HCEC 1CT (cell line): Measurements from ENCODE around the gene JRKL.

ENCODE experiments used
- DNase-seq: peaks from one replicate; pipeline ENCODE4 v3.0.0-alpha.2; 2017

The JRKL gene

GRCh38 chr11:96389720-96390487 is at the start of gene JRKL, which contains the start of gene CCDC82:
Gene JRKL (plus strand): TSS chr11:96390013. CDS start chr11:96390650, 637 bp downstream.
Gene CCDC82 (minus strand): TSS chr11:96389912. CDS start chr11:96384747, 5,165 bp downstream.
- peak; percentile 94 for DNase-seq

- DNase-seq = no peak
Measured at GRCh38 chr11:96340555-96340885, 49.3 kb upstream of the JRKL start.

DNA sequence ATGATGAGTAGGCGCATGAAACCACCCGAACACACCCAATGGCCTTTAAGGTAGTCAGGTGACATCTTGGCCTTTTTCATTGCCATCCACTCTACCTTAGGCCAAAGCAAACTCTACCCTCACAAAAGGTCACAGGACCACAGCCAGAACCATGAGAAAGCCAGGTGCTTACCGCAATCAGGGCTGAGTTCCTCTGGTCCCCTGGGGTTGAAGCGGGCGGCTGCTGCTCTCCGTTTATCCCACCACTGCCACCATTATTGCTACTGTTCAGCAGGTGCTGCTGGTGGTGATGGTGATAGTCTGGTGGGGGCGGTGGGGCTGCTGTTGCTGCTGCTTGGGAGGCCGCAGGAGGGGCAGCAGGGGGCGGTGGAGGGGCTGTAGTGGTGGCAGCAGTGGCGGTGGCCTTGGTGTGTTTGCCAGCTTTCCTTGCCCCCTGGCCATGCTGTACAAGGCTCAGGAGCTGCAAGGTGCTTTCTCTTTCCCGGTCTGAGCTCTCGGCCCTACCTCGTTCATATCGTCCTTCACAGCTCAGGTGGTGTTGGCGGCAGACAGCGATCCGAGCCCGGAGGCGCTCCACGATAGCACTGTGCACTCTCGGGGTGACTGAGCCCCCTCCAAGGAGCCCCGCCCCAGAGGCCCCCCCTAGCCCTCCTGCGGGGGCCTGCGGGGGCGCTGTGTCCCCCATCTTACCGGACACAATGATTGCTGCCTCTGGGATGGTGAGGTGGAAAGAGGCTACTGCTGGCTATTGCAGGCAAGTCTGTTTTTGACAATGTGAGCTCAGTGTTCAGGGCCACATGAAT is 48.4 kb upstream of the JRKL start:
- DNase-seq = peak; percentile 68

GRCh38 chr11:96342014-96342960 is 47.5 kb upstream of the JRKL start:
- DNase-seq = no peak

- peak; percentile 95 for DNase-seq
Measured at GRCh38 chr11:96342961-96343711, 46.7 kb upstream of the JRKL start, which contains the start of gene MAML2. Gene MAML2 (minus strand): TSS chr11:96343195. CDS start chr11:96341895, 1,300 bp downstream.

DNA sequence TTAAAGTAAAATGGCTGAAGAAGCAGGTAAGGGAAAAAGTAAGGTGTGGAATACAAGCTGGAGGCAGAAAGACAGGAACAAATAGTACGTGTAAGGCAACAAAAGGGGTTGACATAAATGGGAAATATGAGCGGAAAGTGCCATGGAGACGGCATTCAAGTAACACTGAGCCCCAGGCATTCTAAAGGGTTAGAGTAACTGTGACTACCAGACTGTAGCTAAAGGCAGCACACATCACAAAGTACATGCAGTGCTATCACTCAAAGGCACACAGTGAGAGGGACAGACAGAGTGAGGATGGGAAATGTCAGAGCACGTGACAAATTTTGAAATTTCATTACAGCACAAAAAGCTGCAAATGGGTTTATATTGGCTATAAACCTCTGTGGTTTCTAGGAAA is 33.0 kb upstream of the JRKL start:
- no peak for DNase-seq

DNA sequence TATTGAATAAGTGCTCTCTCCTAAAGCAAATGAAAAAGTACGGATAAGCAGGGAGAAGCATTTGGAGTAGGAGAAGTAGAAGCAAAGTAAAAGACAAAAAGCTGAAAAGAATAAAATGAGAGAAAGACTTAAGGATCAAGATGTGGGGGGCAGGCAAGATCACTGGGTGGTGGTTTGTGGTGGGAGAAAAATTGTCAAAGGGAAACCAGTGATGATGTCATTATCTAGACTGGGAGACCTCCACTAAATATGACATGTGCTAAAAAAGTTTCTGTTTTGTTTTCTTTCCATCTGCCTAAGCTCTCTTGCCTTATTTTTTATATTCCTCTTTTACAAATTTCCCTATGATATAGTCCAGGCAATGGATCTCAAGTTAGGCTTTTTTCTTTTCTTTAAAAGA is 32.0 kb upstream of the JRKL start:
- no peak for DNase-seq

DNA sequence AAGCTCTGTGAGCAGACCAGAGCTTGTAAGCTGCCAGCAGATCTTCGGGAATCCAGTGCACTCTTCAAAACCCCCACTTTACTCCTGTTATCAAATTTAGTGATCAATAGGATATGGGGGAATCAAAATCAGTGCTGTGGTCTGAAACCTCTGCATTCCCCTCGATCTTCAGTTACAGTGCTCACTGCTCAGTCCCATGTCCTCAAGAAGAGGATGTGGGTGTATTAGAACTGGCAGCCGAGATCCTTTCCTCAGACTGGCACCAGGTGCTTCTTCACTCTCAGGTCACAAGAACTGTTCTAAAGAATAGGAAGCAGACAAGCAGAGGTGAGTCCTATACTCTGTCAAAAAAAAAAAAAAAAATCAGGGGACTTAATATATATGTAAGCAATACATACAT is 31.5 kb upstream of the JRKL start:
- no peak for DNase-seq

DNA sequence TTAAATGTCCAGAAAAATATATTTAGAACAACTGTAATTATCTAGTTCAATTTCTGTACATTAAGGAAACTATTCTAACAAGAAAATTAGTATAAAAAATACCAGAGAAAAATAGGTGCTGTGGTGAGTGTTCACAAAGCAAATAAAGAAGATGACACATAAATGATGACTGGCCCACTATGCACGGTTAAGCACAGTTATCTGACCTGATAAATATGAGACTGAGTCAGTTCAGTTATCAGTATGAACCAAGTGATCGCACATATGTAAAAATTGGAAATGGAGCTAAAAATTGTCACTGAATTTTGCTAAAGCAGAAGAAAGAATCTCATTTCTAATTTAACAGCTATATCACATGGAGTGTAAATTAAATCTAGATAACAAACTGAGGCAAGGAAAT is 28.0 kb upstream of the JRKL start:
- no peak for DNase-seq

- no peak for DNase-seq
Measured at GRCh38 chr11:96365493-96365892, 24.3 kb upstream of the JRKL start.

- DNase-seq = no peak
Measured at GRCh38 chr11:96366024-96366423, 23.8 kb upstream of the JRKL start.

GRCh38 chr11:96367342-96367741 is 22.5 kb upstream of the JRKL start:
- no peak for DNase-seq

DNA sequence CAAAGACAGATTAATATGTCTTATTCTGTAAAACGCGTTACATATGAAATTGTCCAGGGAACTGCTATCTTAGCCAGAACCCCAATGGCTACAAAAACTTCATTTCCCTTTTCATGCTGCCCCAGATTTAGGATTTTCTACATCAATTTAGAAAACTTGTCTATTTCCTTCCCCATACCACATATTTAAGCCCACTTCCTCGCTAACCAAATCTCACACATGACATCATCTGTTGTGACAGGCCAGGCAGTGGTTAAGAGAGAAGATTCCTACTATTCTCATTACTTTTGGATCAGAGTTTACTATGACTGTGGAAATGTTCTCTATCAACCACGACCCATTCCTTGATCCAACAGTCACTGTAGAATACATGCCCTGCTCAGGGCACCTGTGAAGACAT is 16.0 kb upstream of the JRKL start:
- no peak for DNase-seq

- DNase-seq = no peak
Measured at GRCh38 chr11:96376796-96377195, 13.0 kb upstream of the JRKL start.

- DNase-seq = no peak
Measured at GRCh38 chr11:96384156-96384555, 5.7 kb upstream of the JRKL start.

- no peak for DNase-seq
Measured at GRCh38 chr11:96385187-96385586, 4.6 kb upstream of the JRKL start.

GRCh38 chr11:96388891-96389719 is 708 bp upstream of the JRKL start:
- DNase-seq = peak; percentile 35

- DNase-seq = no peak
Measured at GRCh38 chr11:96390488-96390792, 627 bp downstream of the JRKL start.

- DNase-seq = no peak
Measured at GRCh38 chr11:96391698-96392307, 2.0 kb downstream of the JRKL start.

DNA sequence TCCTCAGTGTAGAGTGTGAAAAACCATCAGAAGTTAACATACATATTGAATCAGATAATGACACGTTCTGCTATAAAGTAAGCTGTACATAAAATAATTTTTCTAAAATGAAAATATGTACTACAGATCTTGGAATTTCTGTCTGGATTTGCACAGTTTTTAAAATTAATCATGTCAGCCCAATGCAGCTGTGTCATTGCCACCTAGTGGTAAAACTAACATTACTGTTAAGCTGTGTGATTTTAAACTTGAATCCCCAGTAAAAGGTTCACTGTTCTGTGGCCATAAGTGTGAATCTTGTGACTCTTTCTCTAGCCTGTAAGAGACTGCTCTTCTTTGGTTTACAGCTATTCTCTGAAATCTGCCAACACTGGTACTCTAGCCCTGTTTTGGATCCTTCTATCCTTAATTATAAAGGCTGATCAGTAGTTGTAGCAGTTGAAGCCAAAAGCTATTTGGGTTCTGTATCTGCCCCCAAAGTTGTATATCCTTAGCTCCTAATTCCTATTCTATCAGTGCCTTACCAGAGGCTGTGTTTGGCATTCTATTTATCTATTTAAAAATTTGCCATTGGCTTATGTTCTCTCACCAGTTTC is 4.0 kb downstream of the JRKL start:
- DNase-seq = peak; percentile 51

DNA sequence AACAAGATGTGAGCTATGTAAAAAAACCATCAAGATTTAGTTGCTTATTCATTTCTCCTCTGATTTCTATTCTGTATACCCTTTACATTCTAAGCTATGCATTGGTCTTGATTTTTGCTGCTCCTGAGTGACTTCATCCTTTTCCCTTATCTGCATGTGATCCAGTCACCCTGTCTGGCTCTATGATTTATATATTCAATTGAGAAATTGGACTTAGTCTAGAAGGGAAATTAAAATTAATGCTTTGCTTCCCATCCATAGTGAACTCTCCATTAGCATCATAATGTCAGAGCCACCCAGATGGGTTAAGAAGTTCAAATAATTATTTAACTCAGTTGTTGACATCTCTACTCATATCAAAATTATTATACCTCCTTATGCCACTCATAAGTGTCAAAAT is 5.0 kb downstream of the JRKL start:
- no peak for DNase-seq
